GM21447 (cell line): Measurements from ENCODE around the gene NVL.
"Not testable (repeated sequence)": the region's sequence is repeated elsewhere in the genome, so short reads cannot be mapped to it uniquely, and the experiment has no call there.

Experiments
- ATAC-seq: cut with Tn5 transposase; IDR thresholded peaks from one replicate; pipeline ENCODE4 v1.9.1; 2021; ENCODE audit not compliant: unreplicated experiment

Gene NVL

DNA sequence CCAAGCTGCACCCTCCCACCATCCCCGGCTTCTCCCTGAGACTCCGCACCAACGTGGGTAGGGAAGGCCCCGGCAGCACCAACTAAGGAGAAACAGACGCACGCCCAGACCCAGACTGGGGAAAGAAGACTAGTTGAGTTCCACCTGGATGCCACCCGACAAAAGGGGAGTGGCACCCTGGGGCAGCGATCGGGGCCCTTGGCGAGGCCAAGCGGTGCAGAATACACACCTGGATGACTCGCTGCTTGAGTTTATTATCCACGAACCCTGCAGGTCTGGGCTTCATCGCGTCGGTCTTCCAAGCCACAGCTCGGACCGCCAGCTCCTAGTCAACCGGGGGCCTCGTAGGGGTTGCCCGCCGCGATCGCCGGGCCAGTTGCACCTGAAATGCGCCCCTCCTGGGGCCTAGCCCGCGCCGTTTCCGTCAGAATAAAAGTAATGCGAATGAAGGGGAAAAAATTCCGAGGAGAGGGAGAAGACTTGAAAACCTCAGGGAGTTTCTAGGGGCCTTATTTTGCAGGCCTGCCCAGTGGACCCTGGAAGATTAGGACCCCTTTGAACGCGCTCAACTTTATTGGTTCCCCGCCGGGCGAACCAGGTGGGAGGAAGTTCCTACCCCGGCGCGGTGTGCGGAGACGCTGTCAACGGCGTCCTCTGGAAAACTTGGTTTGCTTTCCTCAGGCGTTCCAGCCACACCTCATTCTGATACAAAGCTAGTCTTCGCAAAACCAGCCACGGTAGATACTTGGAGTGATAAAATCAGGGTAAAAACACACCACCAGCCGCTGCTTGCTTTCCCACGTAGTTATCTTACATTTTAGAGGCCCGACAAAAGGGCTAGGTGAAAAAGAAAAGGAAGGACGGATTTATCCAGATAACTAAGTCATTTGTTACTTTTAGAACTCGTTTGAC, at the start of gene NVL:
TSS of gene NVL (minus strand) at position 331 of the 912 bp plus-strand sequence. CDS start at position 286, 45 bp downstream.
- ATAC-seq: peak; percentile 83

DNA sequence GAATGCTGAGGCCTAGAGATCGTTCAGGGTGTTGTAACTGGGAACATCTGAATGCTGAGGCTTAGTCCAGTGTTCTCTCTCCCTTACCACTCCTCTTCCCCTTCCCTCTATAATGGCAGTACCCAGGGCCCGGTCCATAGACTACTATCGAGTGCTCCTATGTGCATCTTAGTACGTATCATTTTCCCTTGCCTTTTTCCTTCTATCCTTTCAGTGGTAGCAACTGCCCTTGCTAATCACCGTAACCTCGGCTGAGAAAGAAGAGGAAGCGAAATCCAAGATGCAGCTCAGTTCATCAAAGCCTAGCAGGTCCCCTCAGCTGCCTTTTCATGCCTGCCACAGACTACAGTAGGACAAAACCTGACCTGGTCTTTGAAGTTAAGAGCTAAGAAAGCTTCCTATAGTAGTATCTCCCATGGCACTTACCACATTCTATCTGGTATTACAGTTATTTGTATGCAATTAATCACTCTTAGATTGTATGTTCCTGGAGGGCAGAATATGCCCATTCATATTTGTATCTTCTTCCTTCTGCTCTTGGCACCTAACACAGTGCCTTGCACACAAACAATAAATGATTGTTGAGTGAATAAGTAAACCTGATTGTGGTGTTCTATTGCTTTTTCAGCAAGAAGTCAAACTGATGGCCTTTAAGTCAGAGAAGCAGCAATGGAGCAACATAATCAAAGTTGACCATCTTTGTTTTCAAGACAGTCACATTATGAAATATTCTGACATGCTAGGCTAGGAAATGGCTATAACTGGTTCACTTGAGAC, 49.1 kb upstream of the NVL start:
- ATAC-seq: peak; percentile 28

DNA sequence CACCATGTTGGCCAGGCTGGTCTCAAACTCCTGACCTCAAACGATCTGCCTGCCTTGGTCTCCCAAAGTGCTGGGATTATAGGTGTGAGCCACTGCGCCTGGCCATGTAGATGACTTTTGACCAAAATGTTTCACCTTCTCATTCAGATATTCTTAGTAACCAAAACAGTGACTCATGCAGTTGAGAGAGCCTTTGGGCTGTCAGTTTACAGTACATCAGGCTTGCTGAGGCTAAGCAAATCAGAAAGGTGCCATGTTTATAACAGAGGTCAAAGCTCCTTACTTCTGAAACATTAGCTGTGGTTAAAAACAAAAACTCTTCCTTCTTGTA, 47.7 kb upstream of the NVL start:
- ATAC-seq: peak; percentile 66

- no peak for ATAC-seq
These were observed 45.1 kb upstream of the NVL start for GRCh38 chr1:224375059-224375458.

- no peak for ATAC-seq
These were observed 43.1 kb upstream of the NVL start for GRCh38 chr1:224373008-224373590.

DNA sequence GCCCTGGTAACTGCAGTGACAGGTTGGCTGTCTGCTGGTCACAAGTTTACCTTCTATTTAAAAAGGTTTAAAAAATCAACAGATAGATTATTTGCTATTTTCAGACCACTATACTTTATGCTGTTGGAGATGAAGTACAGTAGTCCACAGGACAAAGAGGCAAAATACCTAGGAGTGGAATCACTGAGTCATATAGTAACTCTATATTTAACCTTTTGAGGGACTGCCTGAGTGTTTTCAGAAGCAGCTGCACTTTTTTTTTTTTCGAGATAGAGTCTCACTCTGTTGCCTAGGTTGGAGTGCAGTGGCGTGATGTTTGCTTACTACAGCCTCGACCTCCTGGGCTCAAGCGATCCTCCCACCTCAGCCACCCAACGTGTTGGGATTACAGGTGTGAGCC, 38.4 kb upstream of the NVL start:
- peak; percentile 86 for ATAC-seq

- no peak for ATAC-seq
These were observed 29.2 kb upstream of the NVL start for GRCh38 chr1:224359207-224359606.

DNA sequence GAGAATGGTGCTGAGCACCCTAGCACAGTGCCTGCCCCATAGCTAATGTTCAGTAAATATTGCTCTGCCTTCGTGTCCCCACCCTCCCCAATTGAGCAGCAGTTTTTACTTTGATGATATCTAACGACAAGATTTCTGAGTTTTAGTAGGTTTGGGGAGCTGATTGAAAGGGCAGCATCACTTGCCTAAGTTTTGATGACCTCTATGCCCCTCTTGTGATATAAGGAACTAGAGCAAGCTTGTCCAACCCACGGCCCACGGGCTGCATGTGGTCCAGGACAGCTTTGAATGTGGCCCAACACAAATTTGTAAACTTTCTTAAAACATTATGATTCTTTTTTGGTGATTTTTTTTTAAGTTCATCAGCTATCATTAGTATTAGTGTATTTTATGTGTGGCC, 28.3 kb upstream of the NVL start:
- no peak for ATAC-seq

DNA sequence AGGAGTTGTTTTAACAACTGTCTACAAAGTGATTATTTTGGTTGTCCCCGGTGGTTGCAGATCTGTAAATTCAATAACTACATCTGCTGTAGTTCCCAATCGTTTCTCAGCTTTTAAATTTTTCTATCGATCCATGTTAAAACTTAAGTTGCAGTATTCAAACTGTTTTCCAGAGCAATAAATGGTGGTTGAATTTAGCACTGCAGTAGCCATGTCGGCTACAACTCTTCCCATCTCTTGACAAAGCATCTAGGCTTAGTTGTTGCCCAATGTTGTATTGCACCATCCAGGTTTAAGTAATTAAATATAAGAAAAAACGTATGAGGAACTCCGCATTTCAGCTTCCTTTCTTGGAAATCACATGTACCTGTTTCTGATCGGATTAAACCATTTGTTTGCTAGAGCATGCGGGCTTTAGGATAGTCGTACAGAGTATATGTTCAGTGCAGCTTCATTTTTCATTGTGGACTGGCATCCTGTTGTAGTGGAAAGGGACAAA, 27.7 kb upstream of the NVL start:
- no peak for ATAC-seq

GRCh38 chr1:224356685-224357625, 27.0 kb upstream of the NVL start, which contains the start of gene CNIH4:
Gene CNIH4, plus strand, starts transcription at chr1:224356879. Its CDS starts 46 bp downstream, at chr1:224356925.
- peak; percentile 98 for ATAC-seq

DNA sequence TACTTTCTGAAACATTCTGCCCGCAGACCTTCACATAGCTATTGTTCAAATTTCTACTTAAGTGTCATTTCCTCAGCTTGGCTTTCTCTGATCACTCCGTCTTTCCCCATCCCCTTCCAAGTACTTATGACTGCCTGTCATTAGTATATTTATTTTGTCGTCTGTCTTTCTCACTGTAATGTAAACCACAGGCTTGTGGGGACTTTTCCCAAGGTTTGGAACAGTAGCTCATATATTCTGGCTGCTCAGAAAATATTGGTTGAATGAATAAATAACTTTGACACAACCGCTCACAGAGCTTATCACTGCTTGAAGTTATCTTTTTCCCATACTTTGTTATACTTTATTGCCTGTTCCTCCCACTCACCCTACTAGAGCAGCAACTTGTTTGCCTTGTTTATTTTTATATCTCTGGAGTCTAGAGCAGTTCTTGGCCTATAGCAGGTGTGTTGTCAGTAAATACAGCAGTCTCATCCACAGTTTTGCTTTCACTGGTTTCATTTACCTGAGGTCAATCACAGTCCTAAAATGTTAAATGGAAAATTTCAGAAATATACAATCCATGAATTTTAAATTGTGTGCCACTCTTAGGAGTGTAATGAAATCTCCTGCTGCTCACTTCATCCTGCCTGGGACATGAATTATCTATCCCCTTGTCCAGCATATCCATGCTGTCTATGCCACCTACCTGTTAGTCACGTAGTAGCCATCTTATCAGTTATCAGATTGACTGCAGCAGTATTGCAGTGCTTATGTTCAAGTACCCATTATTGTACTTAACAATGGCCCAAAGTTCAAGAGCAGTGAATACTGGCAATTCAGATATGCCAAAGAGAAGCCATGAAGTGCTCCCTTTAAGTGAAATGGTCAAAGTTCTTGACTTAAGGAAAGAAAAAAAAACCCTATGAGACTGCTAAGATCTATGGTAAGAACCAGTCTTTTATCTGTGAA, 24.3 kb upstream of the NVL start:
- ATAC-seq: no peak

- not testable (repeated sequence) for ATAC-seq
These were observed 22.6 kb upstream of the NVL start for GRCh38 chr1:224352436-224353085.

GRCh38 chr1:224349716-224350115, 19.7 kb upstream of the NVL start:
- not testable (repeated sequence) for ATAC-seq

DNA sequence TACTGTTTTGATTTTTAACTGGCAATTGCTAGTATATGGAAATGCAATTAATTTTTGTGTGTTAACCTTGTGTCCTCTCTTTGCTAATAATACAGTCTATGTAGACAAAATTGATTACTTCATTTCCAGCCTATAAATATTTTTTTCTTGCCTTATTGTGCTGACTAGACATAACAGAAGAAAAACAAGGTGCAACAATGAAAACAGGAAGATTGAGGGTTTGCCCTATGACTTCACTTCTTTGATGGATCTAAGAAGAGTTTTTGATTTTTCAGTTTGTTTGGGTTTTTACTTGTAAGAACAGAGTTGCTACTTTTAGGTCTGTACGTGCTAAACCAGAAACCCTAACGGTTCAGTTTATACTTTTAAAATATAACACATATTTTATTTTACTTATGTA, 18.2 kb upstream of the NVL start:
- ATAC-seq: no peak

- ATAC-seq: no peak
These were observed 13.7 kb upstream of the NVL start for GRCh38 chr1:224343679-224344078.

- not testable (repeated sequence) for ATAC-seq
These were observed 10.7 kb upstream of the NVL start for GRCh38 chr1:224340453-224341384.

DNA sequence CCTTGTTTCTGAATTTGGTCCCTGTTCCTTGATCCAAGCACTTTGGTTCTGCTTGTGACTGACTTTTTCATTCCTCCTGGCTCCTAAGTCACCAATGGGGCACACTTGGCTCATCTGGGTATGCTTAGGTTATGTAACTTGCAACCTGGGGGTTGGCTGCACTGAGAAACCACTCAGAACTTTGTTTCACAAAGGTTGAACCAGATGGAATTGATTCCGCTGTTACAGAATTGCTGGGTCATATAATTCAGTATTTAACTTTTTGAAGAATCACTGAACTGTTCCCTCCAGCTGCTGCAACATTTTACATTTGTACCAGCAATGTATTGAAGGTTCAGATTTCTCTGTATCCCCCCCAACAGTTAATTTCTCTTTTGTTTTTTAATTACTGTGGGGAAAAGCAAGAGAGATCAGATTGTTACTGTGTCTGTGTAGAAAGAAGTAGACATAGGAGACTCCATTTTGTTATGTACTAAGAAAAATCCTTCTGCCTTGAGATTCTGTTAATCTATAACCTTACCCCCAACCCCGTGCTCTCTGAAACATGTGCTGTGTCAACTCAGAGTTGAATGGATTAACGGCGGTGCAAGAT, 9.6 kb upstream of the NVL start:
- no peak for ATAC-seq
